Activated gamma-delta T cell treated with Interleukin-2 at 50 U/mL for 16 hours (primary cell): Measurements from ENCODE around the gene URGCP.
"Not testable (repeated sequence)": the region's sequence is repeated elsewhere in the genome, so short reads cannot be mapped to it uniquely, and the experiment has no call there.

ENCODE experiments used
- DNase-seq: peaks from one replicate; pipeline ENCODE4 v3.0.0-alpha.2; 2020

URGCP gene

DNA sequence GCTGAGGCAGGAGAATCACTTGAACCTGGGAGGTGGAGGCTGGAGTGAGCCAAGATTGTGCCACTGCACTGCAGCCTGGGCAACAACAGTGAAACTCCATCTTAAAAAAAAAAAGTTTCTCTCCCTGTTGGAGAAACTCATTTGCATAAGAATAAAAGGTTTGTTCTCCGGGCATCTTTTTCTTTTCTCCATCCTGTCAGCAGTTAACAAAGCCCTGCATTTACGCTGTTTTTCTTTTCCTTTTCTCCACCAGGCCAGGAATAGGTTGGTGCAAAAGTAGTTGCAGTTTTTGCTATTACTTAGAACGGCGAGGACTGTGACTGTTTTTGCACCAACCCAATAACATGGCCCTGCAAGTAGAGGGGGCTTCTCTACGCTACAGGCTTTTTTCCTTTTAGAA lies 9.5 kb upstream of the URGCP start:
- no peak for DNase-seq

- DNase-seq: no peak
These were observed 8.4 kb upstream of the URGCP start for GRCh38 chr7:43914795-43915194.

- DNase-seq: peak; percentile 6
These were observed 453 bp downstream of the URGCP start for GRCh38 chr7:43905956-43906330.

DNA sequence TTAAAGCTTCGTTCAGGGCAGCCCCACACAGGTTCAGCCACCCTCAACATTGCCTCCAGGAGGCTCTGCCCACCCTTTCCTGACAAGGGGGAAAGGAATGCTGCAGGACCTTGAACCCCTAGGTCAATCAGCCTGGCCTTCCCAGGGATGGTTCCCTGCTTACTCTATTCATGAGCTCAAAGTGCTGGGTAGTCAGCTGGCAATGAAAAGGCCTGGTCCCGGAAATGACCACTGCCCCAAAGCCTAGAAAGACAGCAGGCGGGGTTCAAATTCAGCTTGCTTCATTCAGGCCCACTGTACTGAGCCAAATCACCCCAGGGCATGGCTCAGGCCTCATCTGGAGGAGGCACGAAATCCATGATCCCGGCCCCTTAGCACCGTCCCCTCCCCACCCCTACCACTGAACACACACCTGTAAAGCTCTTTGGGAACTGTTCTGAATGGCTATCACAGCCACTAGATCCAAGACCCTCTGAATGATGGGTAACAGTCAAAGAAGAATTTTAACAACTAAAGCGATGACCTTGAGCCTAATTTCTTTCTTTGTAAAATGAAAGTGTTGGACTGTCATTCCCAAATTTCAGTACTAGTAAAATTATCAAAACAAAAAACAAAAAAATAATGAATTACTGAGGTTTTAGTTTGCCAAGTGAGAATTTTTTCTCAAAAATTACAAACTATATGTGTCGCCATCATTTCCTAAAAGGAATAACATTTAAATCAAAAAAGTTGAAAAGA lies 1.0 kb downstream of the URGCP start:
- no peak for DNase-seq

DNA sequence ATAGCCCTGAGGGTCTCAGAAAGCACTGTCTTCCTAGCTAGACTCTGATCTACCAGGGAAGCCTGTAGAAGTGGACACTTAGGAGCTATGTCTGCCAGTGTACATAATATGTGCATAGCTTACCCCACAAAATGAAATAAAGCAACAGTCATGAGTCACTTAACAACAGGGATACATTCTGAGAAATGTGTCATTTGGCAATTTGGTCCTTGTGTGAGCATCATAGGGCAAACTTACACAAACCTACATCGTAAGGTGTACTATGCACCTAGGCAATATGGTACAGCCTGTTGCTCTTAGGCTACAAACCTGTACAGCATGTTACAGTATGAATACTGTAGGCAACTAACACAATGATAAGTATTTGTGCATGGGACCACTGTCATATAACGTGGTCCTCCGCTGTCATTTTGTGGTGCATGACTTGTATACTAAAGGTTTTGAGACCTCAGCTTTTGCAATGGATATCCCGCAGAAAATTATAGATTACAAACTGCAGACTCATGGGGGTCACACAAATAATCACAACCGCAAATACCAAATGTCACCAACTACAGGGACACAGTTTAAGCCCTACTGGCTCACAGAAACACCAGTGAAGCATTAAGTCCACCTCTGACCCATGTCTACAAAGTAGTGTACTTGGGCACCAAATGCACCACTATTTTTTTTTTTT lies 1.7 kb downstream of the URGCP start:
- DNase-seq: no peak

- DNase-seq: no peak
These were observed 3.8 kb downstream of the URGCP start for GRCh38 chr7:43902542-43903054.

GRCh38 chr7:43898571-43898970 lies 7.8 kb downstream of the URGCP start:
- DNase-seq: not testable (repeated sequence)

DNA sequence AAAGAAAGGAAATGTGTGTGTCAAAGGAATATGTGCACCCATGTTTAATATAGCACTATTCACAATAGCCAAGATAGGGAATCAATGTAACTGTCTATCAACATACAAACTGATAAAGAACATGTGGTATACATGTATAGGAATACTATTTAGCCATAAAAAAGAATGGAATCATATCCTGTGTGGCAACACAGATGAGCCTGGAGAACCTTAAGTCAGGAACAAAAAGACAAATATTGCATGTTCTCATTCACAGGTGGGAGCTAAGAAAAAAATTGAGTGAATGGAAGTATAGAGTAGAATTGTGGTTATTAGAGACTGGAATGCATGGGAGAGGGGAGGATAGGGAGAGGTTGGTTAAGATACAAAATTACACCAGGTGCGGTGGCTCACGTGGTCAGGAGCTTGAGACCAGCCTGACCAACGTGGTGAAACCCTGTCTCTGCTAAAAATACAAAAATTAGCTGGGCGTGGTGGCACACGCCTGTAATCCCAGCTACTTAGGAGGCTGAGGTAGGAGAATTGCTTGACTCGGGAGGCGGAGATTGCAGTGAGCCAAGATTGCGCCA lies 10.5 kb downstream of the URGCP start:
- DNase-seq: no peak

GRCh38 chr7:43891069-43891955 lies 15.1 kb downstream of the URGCP start:
- no peak for DNase-seq

DNA sequence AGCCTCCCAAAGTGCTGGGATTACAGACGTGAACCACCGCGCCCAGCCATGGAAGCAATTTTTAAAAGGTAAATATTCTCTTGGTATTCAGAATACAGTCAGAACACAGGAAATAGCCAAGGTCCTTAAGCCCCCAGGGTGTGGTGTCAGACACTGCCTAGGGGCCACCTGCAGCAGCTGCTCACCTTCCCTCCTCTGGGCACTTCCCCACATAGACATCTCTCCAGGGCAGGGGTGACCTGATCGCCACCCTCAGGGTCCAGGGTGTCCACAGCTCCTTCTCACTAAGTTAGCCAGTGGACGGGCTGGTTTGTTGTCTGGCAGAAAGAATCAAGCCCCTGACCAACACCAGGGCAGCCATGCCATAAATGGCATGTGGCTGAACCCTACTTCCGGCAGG lies 15.9 kb downstream of the URGCP start:
- no peak for DNase-seq

DNA sequence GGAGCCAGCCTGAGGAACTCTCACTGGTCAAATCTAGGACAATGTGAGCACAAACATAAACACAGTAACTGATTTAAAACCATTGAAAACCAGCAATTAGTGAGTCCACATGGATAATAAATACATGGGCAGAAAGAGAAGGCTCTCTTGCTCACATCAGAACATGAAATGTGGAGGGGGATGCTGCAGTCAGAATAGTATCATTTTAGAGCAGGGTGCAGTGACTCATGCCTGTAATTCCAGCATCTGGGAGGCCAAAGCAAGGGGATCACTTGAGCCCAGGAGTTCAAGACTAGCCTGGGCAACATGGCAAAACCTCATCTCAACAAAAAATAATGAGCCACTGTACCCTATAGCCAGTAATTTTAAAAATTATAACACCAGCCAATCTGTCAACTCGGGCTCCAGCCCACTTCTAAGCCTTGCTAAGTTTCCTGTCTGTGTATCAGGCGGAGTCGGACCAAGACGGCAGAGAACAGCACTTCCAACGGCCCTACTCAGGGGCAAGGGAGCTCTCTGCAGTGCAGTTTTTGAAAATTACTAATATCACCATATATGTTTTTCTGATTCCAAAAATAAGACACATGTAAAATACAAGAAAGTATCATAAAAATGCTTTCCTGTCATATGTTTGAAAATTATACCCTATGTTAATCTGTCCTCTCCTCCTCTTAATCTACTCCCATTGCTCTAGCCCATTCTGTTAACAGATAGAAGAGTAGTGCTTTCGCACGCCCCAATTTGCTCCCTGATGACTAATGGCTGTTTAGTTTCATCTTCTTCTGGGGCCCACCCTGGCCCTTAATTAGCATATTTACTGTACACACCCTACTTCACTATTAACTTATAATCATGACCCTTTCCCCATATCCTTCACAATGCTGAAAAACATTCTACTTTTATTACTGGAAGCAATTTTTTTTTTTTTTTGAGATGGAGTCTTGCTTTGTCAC lies 17.1 kb downstream of the URGCP start:
- DNase-seq: no peak

GRCh38 chr7:43884617-43885016 lies 21.8 kb downstream of the URGCP start:
- DNase-seq: no peak

DNA sequence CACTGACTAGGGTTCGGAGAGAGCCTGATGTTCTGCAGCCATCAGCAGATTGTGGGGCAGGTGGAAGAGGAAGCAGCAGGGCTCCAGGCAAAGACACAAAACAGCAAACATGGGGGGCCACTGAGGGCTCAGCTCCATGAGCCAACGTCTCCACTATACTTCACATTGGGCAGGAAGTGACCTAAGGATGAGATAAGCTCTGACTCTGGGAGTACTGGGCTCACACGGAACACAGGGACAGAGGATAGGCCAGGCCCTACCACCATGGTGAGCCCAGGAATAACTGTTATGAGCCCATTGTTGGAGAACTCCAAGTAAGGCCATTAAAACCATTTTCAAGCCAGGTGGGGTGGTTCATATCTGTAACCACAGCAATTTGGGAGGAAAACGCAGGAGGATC lies 22.2 kb downstream of the URGCP start:
- no peak for DNase-seq

- no peak for DNase-seq
These were observed 25.8 kb downstream of the URGCP start for GRCh38 chr7:43880596-43880995.

- no peak for DNase-seq
These were observed 26.9 kb downstream of the URGCP start for GRCh38 chr7:43879477-43879876.

GRCh38 chr7:43878867-43879266 lies 27.5 kb downstream of the URGCP start:
- DNase-seq: no peak

DNA sequence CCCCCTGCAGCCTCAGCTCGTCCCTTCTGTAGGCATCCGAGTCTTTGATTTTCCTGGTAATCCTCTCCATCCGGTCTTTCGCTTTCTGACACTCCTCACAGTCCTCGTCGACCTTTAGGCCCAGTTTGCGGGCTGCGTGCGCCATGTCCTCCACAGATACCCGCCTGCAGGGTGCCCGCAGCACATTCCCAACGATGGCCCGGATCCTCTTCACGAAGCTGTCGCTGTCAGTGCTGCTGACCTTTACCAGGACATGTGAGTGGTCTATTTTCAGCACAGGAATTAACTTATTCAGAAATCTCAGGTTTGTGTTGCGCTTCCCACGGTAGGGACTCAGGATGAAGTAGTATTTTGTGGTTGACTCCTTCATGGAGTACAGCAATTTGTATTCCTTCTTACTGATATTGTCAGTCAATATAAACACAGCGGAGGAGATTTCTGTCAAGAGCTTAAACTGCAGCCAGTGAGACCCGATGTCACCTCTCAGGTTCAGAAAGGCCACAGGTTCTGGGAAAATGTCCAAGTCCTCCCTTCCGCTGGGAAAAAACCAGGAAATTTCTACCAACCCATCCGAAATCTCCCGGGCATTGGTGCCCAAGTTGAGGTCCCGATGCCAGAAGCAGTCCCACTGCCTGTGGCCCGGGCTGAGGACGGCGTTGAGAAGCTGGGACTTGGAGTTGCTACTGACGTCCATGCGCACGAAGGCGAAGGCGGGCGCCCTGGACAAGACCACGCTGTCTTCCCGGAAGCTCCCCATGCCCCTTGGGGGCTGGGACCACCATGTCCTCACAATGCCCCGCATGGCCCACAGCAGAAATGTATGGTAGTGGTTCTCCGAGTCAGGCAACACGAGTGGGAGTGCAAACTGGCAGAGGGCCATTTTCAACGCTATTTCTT lies 28.2 kb downstream of the URGCP start:
- no peak for DNase-seq

GRCh38 chr7:43876976-43877745 lies 29.2 kb downstream of the URGCP start:
- DNase-seq: no peak

GRCh38 chr7:43876241-43876640 lies 30.2 kb downstream of the URGCP start:
- no peak for DNase-seq

GRCh38 chr7:43873300-43873699 lies 33.1 kb downstream of the URGCP start:
- DNase-seq: no peak
